Tibial artery (tissue), 4 donors: ENCODE data around the gene MBOAT2.

Experiments
- DNase-seq, 2 donors: peaks; one replicate each; pipeline ENCODE4 v3.0.0-alpha.2; 2019
- H3K27ac ChIP-seq, 2 donors: fragments of 200-600 bp; sonication (generic) in 1 of 2; 1 replicate in 1 of 2; 2 replicates in 1 of 2; pipeline ENCODE4 v1.5.1; 2018 to 2019; ENCODE audit warnings: mild to moderate bottlenecking in 1 of 2
- H3K27me3 ChIP-seq, 2 donors: fragments of 200-600 bp; sonication (generic) in 1 of 2; one replicate each; pipeline versions ENCODE4 v1.5.1 to v1.6.0; 2016 to 2019
- H3K36me3 ChIP-seq, 3 donors: fragments of 200-600 bp; sonication (generic) in 2 of 3; one replicate each; pipeline ENCODE4 v1.5.1; 2016 to 2019; ENCODE audit warnings: mild to moderate bottlenecking in 2 of 3
- H3K4me1 ChIP-seq, 4 donors: fragments of 200-600 bp; sonication (generic) in 2 of 4; 1 replicate in 3 of 4; 2 replicates in 1 of 4; pipeline ENCODE4 v1.5.1; 2016 to 2019
- H3K4me3 ChIP-seq, 2 donors: fragments of 200-600 bp; sonication (generic) in 1 of 2; 1 replicate in 1 of 2; 2 replicates in 1 of 2; pipeline ENCODE4 v1.5.1; 2018 to 2019; ENCODE audit warnings: mild to moderate bottlenecking in 2 of 2
- H3K9me3 ChIP-seq, 3 donors: fragments of 200-600 bp; sonication (generic) in 1 of 3; one replicate each; pipeline ENCODE4 v1.5.1; 2016 to 2019
- intact Hi-C: fragments of 100-400 bp; cut with DNase I; formaldehyde crosslinking; loops from one replicate; pipeline ENCODE4 v1.15.0; 2023; ENCODE audit warnings: low total_unique reads
- TF ChIP-seq, protein P1 (sequence below), 2 experiments: fragments of 200-600 bp in 1 of 2; fragments of 450-650 bp in 1 of 2; IDR thresholded peaks; one replicate each; pipeline ENCODE4 v1.5.1; 2017 to 2019; ENCODE audit warnings: antibody characterized with exemption in 2 of 2, mild to moderate bottlenecking in 1 of 2, moderate library complexity in 1 of 2

The MBOAT2 gene

DNA sequence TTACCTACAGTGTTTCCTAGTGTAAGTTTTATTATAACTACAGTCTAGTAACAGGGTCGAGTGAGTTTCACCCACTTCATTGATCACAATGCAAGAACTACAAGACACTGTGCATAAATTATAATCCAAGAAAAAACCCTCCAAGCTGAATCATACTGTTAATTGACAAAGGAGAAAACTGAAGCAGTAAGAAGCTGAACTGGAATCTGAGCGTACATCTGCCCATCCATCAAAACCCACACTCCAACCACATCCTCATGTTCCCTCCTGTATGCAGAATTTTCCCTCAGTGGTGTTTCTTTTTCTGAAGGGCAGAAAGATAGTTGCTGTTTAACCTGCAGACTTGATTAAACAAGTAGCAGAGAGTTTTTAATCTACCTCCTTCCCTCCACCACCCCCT lies 116.6 kb downstream of the MBOAT2 start:
- TF ChIP-seq, protein P1, sequence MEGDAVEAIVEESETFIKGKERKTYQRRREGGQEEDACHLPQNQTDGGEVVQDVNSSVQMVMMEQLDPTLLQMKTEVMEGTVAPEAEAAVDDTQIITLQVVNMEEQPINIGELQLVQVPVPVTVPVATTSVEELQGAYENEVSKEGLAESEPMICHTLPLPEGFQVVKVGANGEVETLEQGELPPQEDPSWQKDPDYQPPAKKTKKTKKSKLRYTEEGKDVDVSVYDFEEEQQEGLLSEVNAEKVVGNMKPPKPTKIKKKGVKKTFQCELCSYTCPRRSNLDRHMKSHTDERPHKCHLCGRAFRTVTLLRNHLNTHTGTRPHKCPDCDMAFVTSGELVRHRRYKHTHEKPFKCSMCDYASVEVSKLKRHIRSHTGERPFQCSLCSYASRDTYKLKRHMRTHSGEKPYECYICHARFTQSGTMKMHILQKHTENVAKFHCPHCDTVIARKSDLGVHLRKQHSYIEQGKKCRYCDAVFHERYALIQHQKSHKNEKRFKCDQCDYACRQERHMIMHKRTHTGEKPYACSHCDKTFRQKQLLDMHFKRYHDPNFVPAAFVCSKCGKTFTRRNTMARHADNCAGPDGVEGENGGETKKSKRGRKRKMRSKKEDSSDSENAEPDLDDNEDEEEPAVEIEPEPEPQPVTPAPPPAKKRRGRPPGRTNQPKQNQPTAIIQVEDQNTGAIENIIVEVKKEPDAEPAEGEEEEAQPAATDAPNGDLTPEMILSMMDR (IDR thresholded peaks at IDR 0.05) = no peak
- H3K27me3 ChIP-seq = no peaks in the 10 kb centered on the region
- H3K4me1 ChIP-seq = no peaks in the 10 kb centered on the region
- H3K36me3 ChIP-seq = no peaks in the 10 kb centered on the region
- no peak for DNase-seq
- H3K9me3 ChIP-seq = no peaks in the 10 kb centered on the region
- H3K27ac ChIP-seq = no peak overlapping the region
- H3K4me3 ChIP-seq = no peak overlapping the region
- intact Hi-C loops = no loop called here

DNA sequence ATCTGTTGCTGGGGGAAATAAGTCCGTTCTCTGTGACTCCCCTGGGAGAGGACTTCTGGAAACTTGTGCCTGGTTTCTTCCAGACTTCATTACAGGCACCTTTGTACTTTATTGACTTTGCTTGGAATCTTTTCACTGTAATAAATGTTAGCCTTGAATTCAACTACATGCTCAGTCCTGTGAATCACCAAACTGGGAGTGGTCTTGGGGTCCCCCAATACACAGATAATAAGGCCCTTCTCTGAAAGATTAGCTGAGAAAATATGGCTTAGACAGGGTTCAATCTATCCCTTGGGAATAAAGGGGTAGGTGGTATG lies 117.3 kb downstream of the MBOAT2 start:
- Histone ChIP-seq H3K4me3 (no peak overlapping the region), H3K27ac (no peak overlapping the region), H3K4me1 (no peaks in the 10 kb centered on the region), H3K36me3 (peaks cover 0 to 3% (median 0%) of the 10 kb centered on the region in 3 donors), H3K9me3 (no peaks in the 10 kb centered on the region), H3K27me3 (no peaks in the 10 kb centered on the region)
- TF ChIP-seq, protein P1 (IDR thresholded peaks at IDR 0.05) = no peak
- intact Hi-C loops = no loop called here
- DNase-seq = no peak

- TF ChIP-seq, protein P1 (IDR thresholded peaks at IDR 0.05) = no peak
- Histone ChIP-seq H3K4me3 (no peak overlapping the region), H3K27me3 (no peaks in the 10 kb centered on the region), H3K27ac (no peak overlapping the region), H3K36me3 (peaks cover 0 to 8% (median 0%) of the 10 kb centered on the region in 3 donors), H3K4me1 (no peaks in the 10 kb centered on the region), H3K9me3 (no peaks in the 10 kb centered on the region)
- DNase-seq = no peak
- intact Hi-C loops = no loop called here
These were observed 117.9 kb downstream of the MBOAT2 start for GRCh38 chr2:8885449-8886201.

GRCh38 chr2:8884812-8885211 lies 118.7 kb downstream of the MBOAT2 start:
- no peak for DNase-seq
- Histone ChIP-seq H3K27ac (no peak overlapping the region), H3K9me3 (no peaks in the 10 kb centered on the region), H3K4me1 (no peaks in the 10 kb centered on the region), H3K36me3 (peaks cover 0 to 17% (median 0%) of the 10 kb centered on the region in 3 donors), H3K27me3 (no peaks in the 10 kb centered on the region), H3K4me3 (no peak overlapping the region)
- TF ChIP-seq, protein P1 (IDR thresholded peaks at IDR 0.05) = no peak
- intact Hi-C loops = no loop called here

DNA sequence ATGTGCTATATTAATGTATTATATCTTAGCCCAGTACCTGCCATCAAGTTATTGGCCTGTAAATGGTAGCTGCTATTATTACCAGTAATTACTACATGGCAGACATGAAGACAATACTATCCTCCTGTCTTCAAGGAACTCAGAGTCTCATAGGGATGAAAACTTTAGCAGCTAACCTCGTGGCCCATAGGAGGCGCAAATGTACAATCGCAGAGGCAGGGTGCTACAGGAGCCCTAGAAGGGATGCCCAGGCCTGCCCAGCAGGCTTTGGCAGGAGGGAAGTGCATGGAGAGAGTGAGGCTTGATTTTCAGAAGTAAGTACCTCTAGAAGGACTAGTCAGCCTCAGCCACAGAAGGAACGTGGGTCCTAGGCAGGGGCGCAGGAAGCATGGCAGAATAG lies 121.4 kb downstream of the MBOAT2 start:
- Histone ChIP-seq H3K27me3 (no peaks in the 10 kb centered on the region), H3K9me3 (no peaks in the 10 kb centered on the region), H3K36me3 (peaks cover 0 to 26% (median 7%) of the 10 kb centered on the region in 3 donors), H3K4me1 (no peaks in the 10 kb centered on the region), H3K27ac (no peak overlapping the region), H3K4me3 (no peak overlapping the region)
- DNase-seq = no peak
- intact Hi-C loops = no loop called here
- TF ChIP-seq, protein P1 (IDR thresholded peaks at IDR 0.05) = no peak
